Stimulated activated naive CD4-positive, alpha-beta T cell (primary cell): Measurements from ENCODE around the gene RPA1.
"Not testable (repeated sequence)": the region's sequence is repeated elsewhere in the genome, so short reads cannot be mapped to it uniquely, and the experiment has no call there.

Source experiments
- DNase-seq, 6 experiments: peaks; one replicate each; lab custom pipeline; 2025; lab: John Stamatoyannopoulos, UW

The RPA1 gene

GRCh38 chr17:1880851-1881630, 51.2 kb downstream of the RPA1 start:
- DNase-seq, result no peak

DNA sequence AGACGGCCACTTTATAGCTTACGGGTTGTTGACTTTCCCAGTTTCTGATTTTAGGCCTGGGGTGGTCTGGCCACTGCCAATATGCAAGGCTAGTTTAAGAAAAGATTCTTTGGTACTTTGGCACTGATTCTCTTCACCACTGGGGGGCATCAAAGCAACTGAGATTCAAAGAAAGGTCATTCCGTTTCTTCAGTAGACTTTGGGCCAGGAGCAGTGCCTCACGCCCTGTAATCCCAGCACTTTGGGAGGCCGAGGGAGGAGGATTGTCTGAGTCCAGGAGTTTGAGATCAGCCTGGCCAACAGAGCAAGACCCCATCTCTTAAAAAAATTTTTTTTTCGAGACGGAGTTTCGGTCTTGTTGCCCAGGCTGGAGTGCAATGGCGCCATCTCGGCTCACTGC, 53.0 kb downstream of the RPA1 start:
- DNase-seq, result peak in 2 of 6 experiments; percentile 13 to 15

- no peak for DNase-seq
Measured at GRCh38 chr17:1883536-1883935, 53.7 kb downstream of the RPA1 start.

- no peak for DNase-seq
Measured at GRCh38 chr17:1888741-1889140, 58.9 kb downstream of the RPA1 start.

DNA sequence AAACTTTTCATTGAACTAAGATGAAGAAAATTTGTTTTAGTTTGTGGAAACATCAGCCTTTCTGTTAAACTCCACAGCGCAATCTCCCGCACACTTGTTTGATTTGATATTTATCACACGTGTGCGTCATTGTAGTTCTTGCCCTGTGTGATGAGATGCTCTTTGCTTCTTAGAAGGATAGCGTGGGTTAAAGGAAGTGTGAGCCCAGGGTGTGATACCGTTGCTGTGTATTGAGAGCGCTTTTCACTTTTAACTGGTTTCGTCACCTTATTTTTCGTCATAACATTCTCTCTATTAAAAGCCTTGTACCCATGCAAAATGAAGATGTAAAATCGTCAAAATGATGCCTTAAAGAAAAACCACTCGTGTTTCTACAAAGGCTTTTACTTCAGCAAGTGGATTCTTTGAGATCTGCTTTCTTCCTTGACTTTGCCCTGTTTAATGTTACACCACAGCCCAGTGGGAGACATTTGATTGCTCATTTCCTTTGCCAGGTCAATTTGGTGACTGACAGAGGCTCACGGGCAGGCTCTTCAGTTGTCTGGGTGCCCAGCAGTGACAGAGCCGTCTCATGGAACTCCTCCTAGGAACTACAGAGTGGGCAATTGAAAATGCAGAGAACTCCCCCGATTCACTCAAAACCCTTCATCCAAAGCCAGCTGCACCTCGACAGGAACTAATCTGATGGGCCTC, 61.1 kb downstream of the RPA1 start:
- no peak for DNase-seq

DNA sequence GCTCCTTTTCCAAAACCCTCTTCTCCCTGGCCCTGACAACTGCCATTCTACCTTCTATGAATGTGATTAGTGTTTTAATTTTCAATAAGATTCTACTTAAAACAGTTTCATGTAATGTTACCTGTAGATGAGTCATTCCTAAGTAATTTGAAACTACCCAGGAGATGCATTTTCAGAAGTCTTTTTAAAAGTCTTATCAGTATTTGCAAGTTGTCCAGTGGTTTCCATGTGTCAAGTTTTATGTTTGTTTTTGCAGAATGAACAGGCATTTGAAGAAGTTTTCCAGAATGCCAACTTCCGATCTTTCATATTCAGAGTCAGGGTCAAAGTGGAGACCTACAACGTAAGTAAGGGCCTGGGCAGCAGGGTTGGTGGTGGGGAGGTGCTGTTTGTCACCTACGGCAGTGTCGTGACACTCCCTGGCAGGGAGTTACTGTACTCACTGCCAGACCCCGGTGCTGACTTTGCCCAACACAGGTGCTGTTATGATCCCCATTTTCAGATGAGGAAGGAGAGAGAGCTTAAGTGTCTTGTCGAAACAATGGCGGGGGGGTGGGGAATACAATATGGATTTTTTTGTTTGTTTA, 65.0 kb downstream of the RPA1 start:
- no peak for DNase-seq

DNA sequence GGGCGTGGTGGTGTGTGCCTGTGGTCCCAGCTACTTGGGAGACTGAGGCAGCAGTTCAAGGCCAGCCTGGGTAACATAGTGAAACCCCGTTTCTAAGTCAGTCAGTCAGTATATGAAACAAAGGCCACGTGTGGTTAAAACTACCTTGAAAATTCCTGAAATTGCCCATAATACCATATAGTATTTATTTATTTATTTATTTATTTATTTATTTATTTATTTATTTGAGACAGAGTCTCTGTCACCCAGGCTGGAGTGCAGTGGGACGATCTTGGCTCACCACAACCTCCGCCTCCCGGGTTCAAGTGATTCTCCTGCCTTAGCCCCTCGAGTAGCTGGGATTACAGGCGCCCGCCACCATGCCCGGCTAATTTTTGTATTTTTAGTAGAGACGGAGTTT, 65.7 kb downstream of the RPA1 start:
- not testable (repeated sequence) for DNase-seq

DNA sequence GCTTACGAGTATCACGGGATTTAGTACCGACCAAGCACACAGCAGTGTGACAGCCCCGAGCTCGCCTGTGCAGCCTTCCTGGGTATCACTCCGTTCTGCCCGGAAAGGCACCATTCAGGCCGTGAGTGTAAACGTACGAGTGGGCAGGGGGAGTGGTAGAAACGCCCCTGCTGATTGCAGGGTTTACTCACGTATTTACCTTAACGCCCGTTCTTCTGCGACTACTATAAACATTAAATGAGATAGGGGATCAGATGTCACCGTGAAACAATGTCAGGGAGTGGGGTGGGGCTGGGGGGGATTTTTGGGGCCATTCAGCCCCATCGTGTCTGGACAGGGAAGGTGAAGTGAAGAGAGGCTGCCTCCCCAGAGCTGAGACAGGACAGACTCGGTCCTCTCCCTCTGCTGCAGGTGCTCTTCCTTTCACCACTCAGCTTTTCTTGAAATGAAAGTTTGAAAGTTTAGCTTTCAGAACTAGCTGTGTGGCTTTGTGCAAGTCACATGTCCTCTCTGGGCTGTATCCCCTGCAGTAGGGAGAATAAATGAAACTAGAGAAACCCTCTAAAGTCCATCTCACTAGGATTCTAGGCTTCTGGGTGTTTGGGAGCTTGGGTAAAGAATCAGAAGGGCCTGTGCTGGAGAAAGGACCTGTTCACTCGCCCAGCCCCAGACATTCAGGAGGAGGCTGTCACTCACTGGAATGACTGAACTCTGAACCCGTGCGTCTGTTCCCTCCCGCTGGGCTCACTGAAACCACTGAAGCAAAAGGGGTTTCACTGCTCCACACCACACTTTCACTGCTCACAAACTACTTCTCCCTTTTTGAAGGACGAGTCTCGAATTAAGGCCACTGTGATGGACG, 66.7 kb downstream of the RPA1 start:
- no peak for DNase-seq

GRCh38 chr17:1897105-1897656, 67.4 kb downstream of the RPA1 start:
- DNase-seq, result no peak

- DNase-seq, result no peak
Measured at GRCh38 chr17:1898332-1898731, 68.5 kb downstream of the RPA1 start.

GRCh38 chr17:1898872-1899271, 69.1 kb downstream of the RPA1 start:
- no peak for DNase-seq

- DNase-seq, result no peak
Measured at GRCh38 chr17:1899403-1900000, 69.7 kb downstream of the RPA1 start.

GRCh38 chr17:1904273-1905182, 74.7 kb downstream of the RPA1 start:
- no peak for DNase-seq

DNA sequence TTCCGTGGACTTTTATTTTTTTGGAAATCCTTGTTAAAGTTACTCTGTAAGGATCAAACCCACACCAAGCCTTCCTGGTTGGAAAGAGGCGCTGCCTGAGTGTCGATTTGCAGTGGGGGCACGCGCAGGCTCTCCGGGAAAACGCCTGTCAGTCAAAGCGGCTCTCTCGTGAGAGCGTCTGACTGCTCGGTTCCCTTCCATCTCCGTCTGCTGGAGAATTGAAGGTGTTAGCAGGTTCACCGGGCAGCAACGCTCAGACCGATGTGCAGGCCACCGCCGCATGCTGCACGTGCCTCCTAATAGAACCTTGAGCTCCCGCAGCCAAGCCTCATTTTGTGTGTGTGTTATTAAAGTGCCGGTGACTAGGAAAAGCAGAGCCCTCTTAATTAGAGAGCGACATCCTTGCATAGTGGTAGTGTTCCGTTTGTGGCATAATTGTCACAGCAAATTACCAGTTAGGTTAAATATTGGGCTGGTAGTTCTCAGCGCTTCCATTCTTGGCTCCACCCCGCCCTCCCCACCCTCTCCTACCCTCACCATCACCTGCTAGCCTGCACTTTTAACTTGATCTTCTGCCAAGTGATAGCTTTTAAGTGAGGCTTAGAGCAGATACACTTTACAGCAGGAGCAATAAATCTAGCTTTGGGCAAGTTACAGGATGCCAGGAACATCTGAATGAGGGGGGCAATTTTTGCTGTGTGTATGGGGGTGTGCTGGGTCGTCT, 75.5 kb downstream of the RPA1 start:
- no peak for DNase-seq

DNA sequence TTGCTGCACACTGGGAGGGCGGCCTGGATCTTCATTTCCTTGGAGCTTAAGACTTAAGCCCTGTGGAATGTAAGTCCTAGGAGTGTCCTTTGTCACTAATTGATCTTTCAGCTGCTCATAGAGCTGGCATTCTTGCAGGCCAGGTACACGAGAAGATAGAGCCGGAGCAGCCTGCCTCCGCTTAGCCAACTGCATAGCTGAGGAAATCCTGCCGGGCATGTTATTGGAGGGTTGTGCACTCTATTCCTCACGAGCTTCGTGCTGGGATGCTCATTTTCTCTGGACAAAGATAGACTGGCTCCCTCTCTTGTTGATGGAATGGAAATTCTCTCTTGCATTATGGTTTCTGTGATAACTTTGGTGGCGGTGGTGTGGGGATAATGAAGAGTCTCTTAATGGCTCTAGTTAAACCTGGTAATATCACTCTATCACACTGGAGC, 76.9 kb downstream of the RPA1 start:
- no peak for DNase-seq

GRCh38 chr17:1907216-1907631, 77.4 kb downstream of the RPA1 start:
- DNase-seq, result no peak

DNA sequence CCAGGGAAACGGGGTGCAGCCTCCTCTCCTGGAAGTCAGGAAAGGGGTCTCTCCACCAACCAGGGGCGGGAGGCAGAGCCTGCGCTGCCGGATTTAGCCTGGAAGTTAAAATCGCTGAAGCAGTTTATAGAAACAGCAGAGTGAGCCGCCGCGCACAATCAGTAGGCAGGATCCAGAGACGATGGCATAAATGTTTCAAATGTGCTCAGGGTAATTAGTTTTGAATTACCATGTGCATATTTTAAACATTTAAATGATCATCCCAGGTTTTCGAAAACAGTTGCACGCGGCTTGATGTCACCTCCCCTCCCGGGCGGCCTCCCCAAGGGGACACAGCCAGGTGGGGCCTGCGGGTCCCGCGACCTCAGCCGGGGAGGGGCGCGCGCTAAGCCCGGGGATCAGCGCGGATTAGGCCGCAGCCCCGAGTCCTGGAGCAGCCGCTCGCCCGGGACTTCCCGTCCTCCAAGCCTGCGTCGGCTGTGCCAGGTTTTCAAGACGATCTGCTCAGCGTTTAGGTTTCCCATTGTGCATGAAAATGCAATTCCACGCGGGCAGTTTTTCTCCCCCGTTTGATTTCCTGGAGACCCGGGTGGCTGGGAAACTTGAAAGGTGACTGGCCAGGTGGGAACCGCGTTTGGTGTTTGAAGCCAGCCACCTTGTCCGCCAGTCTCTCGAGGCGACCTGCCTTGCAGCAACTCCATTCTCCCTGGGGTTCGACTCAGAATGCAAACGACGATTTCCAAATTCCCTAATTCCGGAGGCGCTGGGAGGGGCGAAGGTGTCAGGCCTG, 78.3 kb downstream of the RPA1 start:
- DNase-seq, result peak in 3 of 6 experiments; percentile 6 to 16 (median 11)

GRCh38 chr17:1908699-1909309, 79.0 kb downstream of the RPA1 start:
- peak in 2 of 6 experiments; percentile 14 to 16 for DNase-seq
